IPS-20b (cell line): Measurements from ENCODE around the gene FAM227B.
"Not testable (repeated sequence)": the region's sequence is repeated elsewhere in the genome, so short reads cannot be mapped to it uniquely, and the experiment has no call there.

Source experiments
- H3K27ac ChIP-seq: one replicate; pipeline ENCODE4 v1.5.1; 2013; ENCODE audit warnings: low read length
- H3K27me3 ChIP-seq: 2 replicates; pipeline ENCODE4 v1.6.1; 2013; ENCODE audit warnings: mild to moderate bottlenecking, low read length, inconsistent platforms; ENCODE audit not compliant: insufficient read depth
- H3K36me3 ChIP-seq: 2 replicates; pipeline ENCODE4 v1.6.1; 2013; ENCODE audit warnings: low read depth, mild to moderate bottlenecking, inconsistent platforms, low read length, moderate library complexity; ENCODE audit not compliant: insufficient read depth
- H3K4me1 ChIP-seq: 2 replicates; pipeline ENCODE4 v1.6.1; 2013; ENCODE audit warnings: mild to moderate bottlenecking, control low read depth, inconsistent platforms, low read length, moderate library complexity; ENCODE audit not compliant: insufficient read depth
- H3K4me3 ChIP-seq: 2 replicates; pipeline ENCODE4 v1.5.1; 2013; ENCODE audit warnings: mild to moderate bottlenecking, low read length, inconsistent platforms
- H3K9ac ChIP-seq: 2 replicates; pipeline ENCODE4 v1.6.1; 2013; ENCODE audit warnings: low read depth, mild to moderate bottlenecking, inconsistent platforms, low read length, moderate library complexity
- H3K9me3 ChIP-seq: 2 replicates; pipeline ENCODE4 v1.6.1; 2013; ENCODE audit warnings: mild to moderate bottlenecking, low read depth, low read length, inconsistent platforms; ENCODE audit not compliant: insufficient read depth

The FAM227B gene

GRCh38 chr15:49492830-49493229 lies 127.8 kb downstream of the FAM227B start:
- Histone ChIP-seq H3K9me3 (no peaks in the 10 kb centered on the region), H3K27ac (no peak overlapping the region), H3K27me3 (no peaks in the 10 kb centered on the region), H3K4me3 (no peak overlapping the region), H3K9ac (no peak overlapping the region), H3K4me1 (no peaks in the 10 kb centered on the region; the same call in 1 of the 2 replicates), H3K36me3 (no peaks in the 10 kb centered on the region)

- H3K4me3 ChIP-seq: no peak overlapping the region
- H3K27me3 ChIP-seq: no peaks in the 10 kb centered on the region
- no peaks in the 10 kb centered on the region; the same call in 1 of the 2 replicates for H3K4me1 ChIP-seq
- no peak overlapping the region for H3K9ac ChIP-seq
- H3K27ac ChIP-seq: no peak overlapping the region
- no peaks in the 10 kb centered on the region for H3K9me3 ChIP-seq
- no peaks in the 10 kb centered on the region for H3K36me3 ChIP-seq
Measured at GRCh38 chr15:49492151-49492550, 128.5 kb downstream of the FAM227B start.

- Histone ChIP-seq H3K9me3 (no peaks in the 10 kb centered on the region), H3K4me3 (no peak overlapping the region), H3K9ac (no peak overlapping the region), H3K27ac (no peak overlapping the region), H3K36me3 (no peaks in the 10 kb centered on the region), H3K27me3 (no peaks in the 10 kb centered on the region), H3K4me1 (no peaks in the 10 kb centered on the region; the same call in 1 of the 2 replicates)
Measured at GRCh38 chr15:49490966-49491365, 129.7 kb downstream of the FAM227B start.

GRCh38 chr15:49485401-49485800 lies 135.2 kb downstream of the FAM227B start:
- not testable (repeated sequence) for H3K9ac ChIP-seq, H3K27me3 ChIP-seq, H3K4me1 ChIP-seq, H3K27ac ChIP-seq, H3K4me3 ChIP-seq, H3K36me3 ChIP-seq, H3K9me3 ChIP-seq

- not testable (repeated sequence) for H3K4me1 ChIP-seq, H3K27me3 ChIP-seq, H3K9me3 ChIP-seq, H3K4me3 ChIP-seq, H3K36me3 ChIP-seq, H3K27ac ChIP-seq, H3K9ac ChIP-seq
Measured at GRCh38 chr15:49478982-49479381, 141.6 kb downstream of the FAM227B start.

- H3K27ac ChIP-seq, H3K9me3 ChIP-seq, H3K9ac ChIP-seq, H3K4me1 ChIP-seq, H3K27me3 ChIP-seq, H3K4me3 ChIP-seq, H3K36me3 ChIP-seq: not testable (repeated sequence)
Measured at GRCh38 chr15:49478021-49478420, 142.6 kb downstream of the FAM227B start.

GRCh38 chr15:49473031-49473430 lies 147.6 kb downstream of the FAM227B start:
- Histone ChIP-seq H3K4me3 (no peak overlapping the region), H3K27ac (no peak overlapping the region), H3K9me3 (no peaks in the 10 kb centered on the region), H3K4me1 (no peaks in the 10 kb centered on the region), H3K36me3 (no peaks in the 10 kb centered on the region), H3K9ac (no peak overlapping the region), H3K27me3 (no peaks in the 10 kb centered on the region)

GRCh38 chr15:49472338-49472737 lies 148.3 kb downstream of the FAM227B start:
- Histone ChIP-seq H3K9me3 (no peaks in the 10 kb centered on the region), H3K4me1 (no peaks in the 10 kb centered on the region), H3K27ac (no peak overlapping the region), H3K9ac (no peak overlapping the region), H3K4me3 (no peak overlapping the region), H3K36me3 (no peaks in the 10 kb centered on the region), H3K27me3 (no peaks in the 10 kb centered on the region)

GRCh38 chr15:49471733-49472132 lies 148.9 kb downstream of the FAM227B start:
- H3K4me1 ChIP-seq: no peaks in the 10 kb centered on the region
- H3K36me3 ChIP-seq: no peaks in the 10 kb centered on the region
- no peaks in the 10 kb centered on the region for H3K9me3 ChIP-seq
- H3K27me3 ChIP-seq: no peaks in the 10 kb centered on the region
- H3K27ac ChIP-seq: no peak overlapping the region
- no peak overlapping the region for H3K4me3 ChIP-seq
- no peak overlapping the region for H3K9ac ChIP-seq

- H3K36me3 ChIP-seq, H3K27me3 ChIP-seq, H3K27ac ChIP-seq, H3K4me3 ChIP-seq, H3K9me3 ChIP-seq, H3K9ac ChIP-seq, H3K4me1 ChIP-seq: not testable (repeated sequence)
Measured at GRCh38 chr15:49471248-49471647, 149.4 kb downstream of the FAM227B start.

GRCh38 chr15:49468481-49468839 lies 152.2 kb downstream of the FAM227B start:
- no peaks in the 10 kb centered on the region for H3K36me3 ChIP-seq

GRCh38 chr15:49467746-49468480 lies 152.7 kb downstream of the FAM227B start:
- no peak overlapping the region for H3K4me3 ChIP-seq
- H3K27ac ChIP-seq: no peak overlapping the region
- H3K27me3 ChIP-seq: no peaks in the 10 kb centered on the region
- no peaks in the 10 kb centered on the region for H3K9me3 ChIP-seq
- H3K36me3 ChIP-seq: no peaks in the 10 kb centered on the region
- H3K4me1 ChIP-seq: no peaks in the 10 kb centered on the region
- no peak overlapping the region for H3K9ac ChIP-seq

More at GRCh38 chr15:49468481-49468839, 152.2 kb downstream of the FAM227B start:
- Histone ChIP-seq H3K4me3 (no peak overlapping the region), H3K4me1 (no peaks in the 10 kb centered on the region), H3K9ac (no peak overlapping the region), H3K27me3 (no peaks in the 10 kb centered on the region), H3K27ac (no peak overlapping the region), H3K9me3 (no peaks in the 10 kb centered on the region)
